Epithelial cell of proximal tubule (primary cell): Measurements from ENCODE around the gene CCDC182. TPM values are rescaled to one million over a fixed set of nuclear protein-coding genes. Genes with fewer than 3 reads are reported as not detected.

ENCODE experiments used
- DNase-seq: peaks from one replicate; pipeline ENCODE4 v3.0.0-alpha.2; 2011; ENCODE audit warnings: low read depth
- H3K4me3 ChIP-seq: 2 replicates; pipeline ENCODE4 v1.5.1; 2011; ENCODE audit warnings: low read depth, mild to moderate bottlenecking, low read length
- total RNA-seq: library from RNA; depleted of rRNA; stranded (reverse); fragments of >200 nt; gene quantifications from 2 replicates; pipeline ENCODE4 v1.2.3, GENCODE V29; 2015
- TF ChIP-seq, protein P1 (sequence below): conservative IDR thresholded peaks from 2 replicates; pipeline ENCODE4 v1.5.1; 2012; ENCODE audit warnings: low read depth, mild to moderate bottlenecking, low read length

Gene CCDC182
- total RNA-seq, 1 donor from 2014 or later, result not detected

DNA sequence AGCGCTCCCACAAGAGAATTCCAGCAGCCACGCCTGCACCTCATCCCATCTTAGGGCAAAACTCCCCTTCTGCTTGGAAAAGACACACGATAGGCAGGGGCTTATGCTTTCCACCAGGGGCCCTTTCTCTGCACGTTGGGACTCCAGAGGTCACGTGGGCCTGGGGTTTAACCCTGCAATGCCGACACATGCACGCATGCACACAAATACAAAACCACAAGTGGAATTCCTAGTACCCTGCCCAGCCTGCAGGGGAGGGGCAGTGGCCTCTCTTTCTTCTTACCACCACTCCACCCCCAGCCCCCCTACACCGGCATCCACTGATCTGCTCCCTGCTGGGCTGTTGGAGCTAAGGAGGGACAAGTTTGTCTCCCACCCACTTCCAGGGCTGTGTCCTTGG lies 16.8 kb upstream of the CCDC182 start:
- TF ChIP-seq, protein P1, sequence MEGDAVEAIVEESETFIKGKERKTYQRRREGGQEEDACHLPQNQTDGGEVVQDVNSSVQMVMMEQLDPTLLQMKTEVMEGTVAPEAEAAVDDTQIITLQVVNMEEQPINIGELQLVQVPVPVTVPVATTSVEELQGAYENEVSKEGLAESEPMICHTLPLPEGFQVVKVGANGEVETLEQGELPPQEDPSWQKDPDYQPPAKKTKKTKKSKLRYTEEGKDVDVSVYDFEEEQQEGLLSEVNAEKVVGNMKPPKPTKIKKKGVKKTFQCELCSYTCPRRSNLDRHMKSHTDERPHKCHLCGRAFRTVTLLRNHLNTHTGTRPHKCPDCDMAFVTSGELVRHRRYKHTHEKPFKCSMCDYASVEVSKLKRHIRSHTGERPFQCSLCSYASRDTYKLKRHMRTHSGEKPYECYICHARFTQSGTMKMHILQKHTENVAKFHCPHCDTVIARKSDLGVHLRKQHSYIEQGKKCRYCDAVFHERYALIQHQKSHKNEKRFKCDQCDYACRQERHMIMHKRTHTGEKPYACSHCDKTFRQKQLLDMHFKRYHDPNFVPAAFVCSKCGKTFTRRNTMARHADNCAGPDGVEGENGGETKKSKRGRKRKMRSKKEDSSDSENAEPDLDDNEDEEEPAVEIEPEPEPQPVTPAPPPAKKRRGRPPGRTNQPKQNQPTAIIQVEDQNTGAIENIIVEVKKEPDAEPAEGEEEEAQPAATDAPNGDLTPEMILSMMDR, result no peak
- no peak for DNase-seq
- H3K4me3 ChIP-seq, result no peak overlapping the region

GRCh38 chr17:57760046-57760445 lies 14.9 kb upstream of the CCDC182 start:
- DNase-seq, result no peak
- H3K4me3 ChIP-seq, result no peak overlapping the region
- TF ChIP-seq, protein P1, result no peak

GRCh38 chr17:57758654-57759053 lies 13.6 kb upstream of the CCDC182 start:
- TF ChIP-seq, protein P1, result no peak

DNA sequence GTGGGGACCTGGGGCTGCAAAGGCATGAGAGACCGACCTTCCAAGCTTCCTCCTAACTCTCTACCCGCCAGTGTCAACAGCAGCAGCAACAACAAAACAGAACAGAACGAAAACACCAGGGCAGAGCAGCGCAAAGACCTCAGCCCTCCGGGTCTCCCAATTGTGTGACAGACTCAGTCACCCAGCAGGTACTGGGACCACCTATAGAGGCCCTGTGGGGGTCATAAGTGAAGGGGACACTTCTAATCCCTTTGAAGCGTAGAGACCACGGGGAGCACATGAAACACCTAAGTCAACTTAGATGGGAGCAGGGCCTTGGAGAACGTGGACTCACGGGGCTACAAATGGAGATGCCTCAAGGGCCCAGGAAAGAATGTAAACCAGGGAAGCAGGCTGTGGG lies 12.6 kb upstream of the CCDC182 start:
- TF ChIP-seq, protein P1, result no peak
- DNase-seq, result no peak
- no peak overlapping the region for H3K4me3 ChIP-seq

More at GRCh38 chr17:57758654-57759053, 13.6 kb upstream of the CCDC182 start:
- H3K4me3 ChIP-seq, result no peak overlapping the region
- no peak for DNase-seq

DNA sequence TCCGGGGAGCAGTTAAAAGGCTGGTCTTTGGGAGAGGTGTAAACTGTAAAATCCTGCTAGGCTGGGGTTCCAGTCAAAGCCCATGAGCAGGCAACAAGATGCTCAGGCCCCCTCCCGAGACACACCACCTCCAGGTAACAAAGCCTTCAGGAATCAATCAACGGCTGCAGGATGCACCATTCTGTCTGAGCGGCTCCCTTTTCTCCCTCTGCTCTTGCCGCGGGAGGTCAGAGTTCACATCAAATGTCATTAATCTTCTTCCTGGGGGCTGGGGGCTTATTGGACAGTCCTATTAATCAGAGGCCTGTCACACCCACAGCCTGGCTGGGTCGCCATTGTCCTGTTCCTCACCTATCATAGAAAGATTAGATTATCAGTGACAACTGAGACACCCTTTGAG lies 11.9 kb upstream of the CCDC182 start:
- TF ChIP-seq, protein P1, result no peak
- no peak overlapping the region for H3K4me3 ChIP-seq
- no peak for DNase-seq

GRCh38 chr17:57755480-57756070 lies 10.5 kb upstream of the CCDC182 start:
- TF ChIP-seq, protein P1, result no peak
- H3K4me3 ChIP-seq, result no peak overlapping the region
- no peak for DNase-seq

- TF ChIP-seq, protein P1, result no peak
- no peak for DNase-seq
- H3K4me3 ChIP-seq, result no peak overlapping the region
Observed at GRCh38 chr17:57752031-57752905, 7.2 kb upstream of the CCDC182 start.
